Sigmoid colon (tissue), 4 donors: ENCODE results near the gene MC1R.

ENCODE experiments used
- POLR2AphosphoS5 ChIP-seq, 4 donors: sonication (generic); formaldehyde crosslinking; IDR thresholded peaks; one replicate each; pipeline ENCODE4 v1.6.1; 2017; ENCODE audit warnings: antibody characterized with exemption in 4 of 4
- TF ChIP-seq, protein P1 (sequence below), 4 experiments: fragments of 450-650 bp in 3 of 4; fragments of 200-600 bp in 1 of 4; IDR thresholded peaks; one replicate each; pipeline ENCODE4 v1.5.1; 2016 to 2019; ENCODE audit warnings: antibody characterized with exemption in 4 of 4, mild to moderate bottlenecking in 3 of 4, moderate library complexity in 2 of 4

DNA sequence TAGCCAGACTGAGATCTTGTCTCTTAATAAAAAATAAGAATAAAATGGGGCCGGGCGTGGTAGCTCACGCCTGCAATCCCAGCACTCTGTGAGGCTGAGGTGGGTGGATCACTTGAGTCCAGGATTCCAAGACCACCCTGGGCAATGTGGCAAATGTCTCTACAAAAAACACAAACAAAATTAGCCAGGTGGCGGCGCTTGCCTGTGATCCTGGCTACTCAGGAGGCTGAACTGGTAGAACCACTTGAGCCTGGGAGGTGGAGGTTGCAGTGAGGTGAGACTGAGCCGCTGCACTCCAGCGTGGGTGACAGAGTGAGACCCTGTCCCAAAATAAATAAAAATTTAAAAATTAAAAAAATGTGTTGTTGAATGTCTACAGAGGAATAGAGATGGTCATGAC, 27.0 kb downstream of the MC1R start:
- TF ChIP-seq POLR2AphosphoS5 (IDR thresholded peaks at IDR 0.05): no peak
- TF ChIP-seq, protein P1, sequence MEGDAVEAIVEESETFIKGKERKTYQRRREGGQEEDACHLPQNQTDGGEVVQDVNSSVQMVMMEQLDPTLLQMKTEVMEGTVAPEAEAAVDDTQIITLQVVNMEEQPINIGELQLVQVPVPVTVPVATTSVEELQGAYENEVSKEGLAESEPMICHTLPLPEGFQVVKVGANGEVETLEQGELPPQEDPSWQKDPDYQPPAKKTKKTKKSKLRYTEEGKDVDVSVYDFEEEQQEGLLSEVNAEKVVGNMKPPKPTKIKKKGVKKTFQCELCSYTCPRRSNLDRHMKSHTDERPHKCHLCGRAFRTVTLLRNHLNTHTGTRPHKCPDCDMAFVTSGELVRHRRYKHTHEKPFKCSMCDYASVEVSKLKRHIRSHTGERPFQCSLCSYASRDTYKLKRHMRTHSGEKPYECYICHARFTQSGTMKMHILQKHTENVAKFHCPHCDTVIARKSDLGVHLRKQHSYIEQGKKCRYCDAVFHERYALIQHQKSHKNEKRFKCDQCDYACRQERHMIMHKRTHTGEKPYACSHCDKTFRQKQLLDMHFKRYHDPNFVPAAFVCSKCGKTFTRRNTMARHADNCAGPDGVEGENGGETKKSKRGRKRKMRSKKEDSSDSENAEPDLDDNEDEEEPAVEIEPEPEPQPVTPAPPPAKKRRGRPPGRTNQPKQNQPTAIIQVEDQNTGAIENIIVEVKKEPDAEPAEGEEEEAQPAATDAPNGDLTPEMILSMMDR (IDR thresholded peaks at IDR 0.05): no peak
